B cell (primary cell): ENCODE measurements around the gene CUEDC2. TPM values are rescaled to one million over a fixed set of nuclear protein-coding genes. Genes with fewer than 3 reads are reported as not detected.

ENCODE experiments used
- ATAC-seq: fragments of 200-7000 bp; cut with Tn5 transposase; one replicate; pipeline ENCODE4 v1.10.0; 2021; ENCODE audit warnings: low read depth, mild to moderate bottlenecking, moderate number of reproducible peaks, moderate library complexity
- CTCF ChIA-PET: fragments of 350-600 bp; sonication (Branson Sonifier 250); formaldehyde crosslinking; loops from one replicate; lab custom pipeline; 2021; ENCODE audit warnings: antibody characterized with exemption, inconsistent platforms; lab: Charles Lee
- POLR2A ChIA-PET: fragments of 350-600 bp; sonication (Branson Sonifier 250); formaldehyde crosslinking; loops from one replicate; lab custom pipeline; 2021; ENCODE audit warnings: antibody characterized with exemption; lab: Charles Lee
- DNase-seq: peaks from one replicate; pipeline ENCODE4 v3.0.0; 2013
- H2AFZ ChIP-seq: 2 replicates; pipeline ENCODE4 v1.6.1; 2012; ENCODE audit warnings: mild to moderate bottlenecking, low read depth, low read length; ENCODE audit not compliant: insufficient read depth, poor library complexity, severe bottlenecking
- H3K27ac ChIP-seq, 2 donors: 1 replicate in 1 of 2; 2 replicates in 1 of 2; pipeline ENCODE4 v1.5.1; 2012 to 2013; ENCODE audit warnings: low read length in 2 of 2, mild to moderate bottlenecking in 2 of 2, moderate library complexity in 1 of 2
- H3K27me3 ChIP-seq, 4 experiments: fragments of 200-600 bp in 1 of 4; sonication (generic) in 1 of 4; replicated peaks in 1 of 4; 1 replicate in 2 of 4; 2 replicates in 2 of 4; pipeline versions ENCODE4 v1.6.1 to v1.7.0; 2013 to 2016; ENCODE audit warnings: low read length in 3 of 4, mild to moderate bottlenecking in 2 of 4, mixed read lengths in 1 of 4, moderate library complexity in 1 of 4; ENCODE audit not compliant: insufficient read depth in 4 of 4, control insufficient read depth in 3 of 4; ENCODE audit errors: control extremely low read depth in 1 of 4
- H3K36me3 ChIP-seq, 2 experiments: replicated peaks in 1 of 2; 1 replicate in 1 of 2; 2 replicates in 1 of 2; pipeline versions ENCODE4 v1.6.1 to v1.7.1; 2013; ENCODE audit warnings: low read length in 1 of 2; ENCODE audit not compliant: insufficient read depth in 2 of 2, control insufficient read depth in 1 of 2; ENCODE audit errors: control extremely low read depth in 1 of 2, extremely low read depth in 1 of 2
- H3K4me1 ChIP-seq, 2 donors: fragments of 200-600 bp in 1 of 2; sonication (generic) in 1 of 2; 1 replicate in 1 of 2; 2 replicates in 1 of 2; pipeline versions ENCODE4 v1.5.1 to v1.6.1; 2013 to 2017; ENCODE audit warnings: low read length in 2 of 2; ENCODE audit not compliant: control insufficient read depth in 2 of 2, insufficient read depth in 2 of 2
- H3K4me2 ChIP-seq: replicated peaks from 2 replicates; pipeline ENCODE3; 2012; ENCODE audit warnings: mild to moderate bottlenecking, low read depth, low read length; ENCODE audit not compliant: poor library complexity, severe bottlenecking
- H3K4me3 ChIP-seq, 5 experiments: fragments of 200-600 bp in 1 of 5; sonication (generic) in 1 of 5; 1 replicate in 3 of 5; 2 replicates in 2 of 5; pipeline versions ENCODE4 v1.5.1 to v1.7.0; 2011 to 2016; ENCODE audit warnings: low read length in 4 of 5, mild to moderate bottlenecking in 4 of 5, low read depth in 2 of 5, control low read depth in 1 of 5, moderate library complexity in 1 of 5; ENCODE audit not compliant: insufficient read depth in 1 of 5; ENCODE audit errors: control extremely low read depth in 1 of 5, extremely low read depth in 1 of 5
- H3K79me2 ChIP-seq: fragments of 200-600 bp; sonication (generic); one replicate; pipeline ENCODE4 v1.6.0; 2016; ENCODE audit warnings: low read length; ENCODE audit not compliant: control insufficient read depth, insufficient read depth
- H3K9ac ChIP-seq: fragments of 200-600 bp; sonication (generic); 2 replicates; pipeline ENCODE4 v1.6.1; 2017; ENCODE audit warnings: mild to moderate bottlenecking, low read length, moderate library complexity
- H3K9me3 ChIP-seq, 3 donors: one replicate each; pipeline versions ENCODE4 v1.6.1 to v1.7.1; 2013; ENCODE audit warnings: low read length in 2 of 3; ENCODE audit not compliant: control insufficient read depth in 2 of 3, insufficient read depth in 1 of 3; ENCODE audit errors: control extremely low read depth in 1 of 3
- H4K20me1 ChIP-seq: 2 replicates; pipeline ENCODE4 v1.6.0; 2012; ENCODE audit warnings: mild to moderate bottlenecking, low read length; ENCODE audit not compliant: insufficient read depth, control insufficient read depth, poor library complexity, severe bottlenecking
- H3K27ac Mint-ChIP-seq: one replicate; pipeline ENCODE4 v1.8.0; 2021; ENCODE audit warnings: mixed read lengths
- H3K27me3 Mint-ChIP-seq: one replicate; pipeline ENCODE4 v1.8.0; 2021; ENCODE audit warnings: mixed read lengths
- H3K4me1 Mint-ChIP-seq: one replicate; pipeline ENCODE4 v1.8.0; 2021; ENCODE audit warnings: mixed read lengths
- H3K4me3 Mint-ChIP-seq: one replicate; pipeline ENCODE4 v1.8.0; 2021; ENCODE audit warnings: mixed read lengths
- H3K9me3 Mint-ChIP-seq: one replicate; pipeline ENCODE4 v1.8.0; 2022; ENCODE audit warnings: mixed read lengths; ENCODE audit not compliant: insufficient read depth
- CTCF ChIP-seq: fragments of 200-600 bp; IDR thresholded peaks from one replicate; pipeline ENCODE4 v1.8.0; 2022; ENCODE audit warnings: antibody characterized with exemption, mild to moderate bottlenecking
- EZH2 ChIP-seq: IDR thresholded peaks from 2 replicates; pipeline ENCODE4 v1.6.1; 2012; ENCODE audit warnings: borderline replicate concordance, low read depth, mild to moderate bottlenecking, moderate library complexity, low read length; ENCODE audit not compliant: insufficient read depth, poor library complexity, severe bottlenecking
- WGBS: methylation state at CpG from one replicate; pipeline ENCODE4 v1.1.5; 2013; ENCODE audit warnings: missing lambda C conversion rate; ENCODE audit not compliant: insufficient coverage; 5-methylcytosine and 5-hydroxymethylcytosine counted together
- intact Hi-C: fragments of 100-400 bp; cut with micrococcal nuclease; formaldehyde crosslinking; loops from one replicate; pipeline ENCODE4 v1.10.0; 2022
- polyA plus RNA-seq: library from polyadenylated mRNA; depleted of rRNA; stranded (reverse); fragments of >200 nt; gene quantifications from 2 replicates; pipeline ENCODE4 v1.2.3, GENCODE V29; 2012
- total RNA-seq, 2 donors: library from RNA; stranded (reverse); fragments of 120-200 nt in 1 of 2; gene quantifications; 1 replicate in 1 of 2; 2 replicates in 1 of 2; pipeline versions ENCODE4 v1.2.3 to v1.2.4, GENCODE V29; 2013 to 2022

The CUEDC2 gene
- total and polyA plus RNA-seq, 2 donors (not counting 1 experiment from before 2014, with no cell fraction given) = 35.6 to 49.4 TPM

GRCh38 chr10:102424145-102424544 is 8.2 kb downstream of the CUEDC2 start:
- Histone ChIP-seq H3K9me3 (peaks cover 0 to 5% (median 0%) of the 10 kb centered on the region in 3 donors), H3K79me2 (no peaks in the 10 kb centered on the region), H3K9ac (no peak overlapping the region), H3K4me2 (no peak overlapping the region), H3K27me3 (peaks cover 0 to 3% (median 1%) of the 10 kb centered on the region in 4 experiments), H3K4me3 (no peak overlapping the region), H2AFZ (no peak overlapping the region), H3K27ac (no peak overlapping the region), H3K36me3 (peaks cover 0 to 14% of the 10 kb centered on the region in 2 experiments), H3K4me1 (peaks cover 28 to 31% of the 10 kb centered on the region in 2 donors), H4K20me1 (peaks cover 17% of the 10 kb centered on the region)
- intact Hi-C loops = loop anchor here (5.0 kb wide), 1 partner anchor 292 kb away; the partner anchor contains the start of gene PPRC1
- no peak for ATAC-seq
- TF ChIP-seq CTCF (no peak), EZH2 (no peak)
- Mint-ChIP-seq H3K27me3 (no peaks in the 10 kb centered on the region), H3K4me3 (no peak overlapping the region), H3K27ac (no peak overlapping the region), H3K9me3 (no peaks in the 10 kb centered on the region), H3K4me1 (peaks cover 32% of the 10 kb centered on the region)
- ChIA-PET POLR2A (interaction anchor here (5.2 kb wide), 1 partner anchor 8 kb away, joined by 32 read pairs; the partner anchor contains the start of gene CUEDC2), CTCF (interaction anchor here (0.9 to 6.1 kb wide), 6 partner anchors 21 to 272 kb away, joined by 3 to 108 read pairs (median 8); partner anchors contain the start of genes NFKB2 and NOLC1)
- WGBS = 88% methylated on average over 8 of the region's 9 CpGs
- no peak for DNase-seq

DNA sequence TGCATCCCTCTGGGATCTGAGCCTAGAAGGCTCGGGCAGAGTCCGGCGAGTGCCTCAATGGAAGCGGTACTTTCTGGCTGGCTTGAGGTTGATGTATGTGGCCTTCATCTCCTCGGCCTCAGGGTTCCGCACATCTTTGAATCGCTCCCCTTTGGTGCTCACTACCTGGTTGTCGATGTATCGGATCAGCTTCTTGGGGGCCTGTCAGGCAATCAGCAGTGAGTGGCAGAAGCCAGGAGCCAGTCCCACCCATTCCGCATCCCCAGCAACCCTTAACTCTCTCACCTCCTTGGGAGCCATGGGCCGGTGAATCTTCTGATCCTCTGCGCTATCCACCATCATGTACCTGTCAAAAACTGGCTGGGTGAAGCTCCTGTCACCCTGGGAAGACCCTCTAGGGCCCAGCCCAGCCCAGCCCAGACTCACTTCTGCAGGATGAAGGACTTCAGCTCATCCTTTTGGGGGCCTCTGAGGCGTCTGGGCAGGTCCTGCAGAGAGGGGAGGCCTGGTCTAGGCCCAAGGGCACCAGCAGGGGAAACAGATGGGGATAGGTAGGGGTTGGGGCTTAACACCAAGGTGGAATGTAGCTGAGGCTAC is 8.9 kb downstream of the CUEDC2 start:
- DNase-seq = no peak
- POLR2A ChIA-PET = interaction anchor here (0.6 to 5.2 kb wide), 3 partner anchors 9 to 34 kb away, joined by 4 to 38 read pairs (median 32); partner anchors contain the start of genes CUEDC2 and NFKB2
- Mint-ChIP-seq H3K27me3 (no peaks in the 10 kb centered on the region), H3K27ac (peak overlapping the region; percentile 26), H3K4me1 (peaks cover 35% of the 10 kb centered on the region), H3K4me3 (peak overlapping the region; percentile 41), H3K9me3 (no peaks in the 10 kb centered on the region)
- ATAC-seq = no peak
- H3K4me3 ChIP-seq = no peak overlapping the region
- H3K9me3 ChIP-seq = peaks cover 0 to 9% (median 0%) of the 10 kb centered on the region in 3 donors
- no peak overlapping the region for H2AFZ ChIP-seq
- H3K4me2 ChIP-seq = peak overlapping the region; percentile 90
- H3K27me3 ChIP-seq = peaks cover 0 to 9% (median 4%) of the 10 kb centered on the region in 4 experiments
- peaks cover 0 to 14% of the 10 kb centered on the region in 2 experiments for H3K36me3 ChIP-seq
- intact Hi-C loops = loop anchor here (5.0 kb wide), 1 partner anchor 291 kb away; the partner anchor contains the start of gene PPRC1
- H4K20me1 ChIP-seq = peaks cover 17% of the 10 kb centered on the region
- 97% methylated on average over 13 of the region's 13 CpGs for WGBS
- no peak overlapping the region for H3K9ac ChIP-seq
- H3K79me2 ChIP-seq = no peaks in the 10 kb centered on the region
- no peak overlapping the region for H3K27ac ChIP-seq
- TF ChIP-seq CTCF (no peak), EZH2 (no peak)
- CTCF ChIA-PET = interaction anchor here (1.0 to 6.1 kb wide), 14 partner anchors 8 to 272 kb away, joined by 3 to 108 read pairs (median 8); partner anchors contain the start of genes C10orf95, CUEDC2, NFKB2 and NOLC1
- peaks cover 32 to 34% of the 10 kb centered on the region in 2 donors for H3K4me1 ChIP-seq
